ENCODE data around the gene ELL. TPM values are rescaled to one million over a fixed set of nuclear protein-coding genes. Genes with fewer than 3 reads are reported as not detected.

The ELL gene
- total RNA-seq, 1 experiment from 2014 or later, result 17.0 TPM

DNA sequence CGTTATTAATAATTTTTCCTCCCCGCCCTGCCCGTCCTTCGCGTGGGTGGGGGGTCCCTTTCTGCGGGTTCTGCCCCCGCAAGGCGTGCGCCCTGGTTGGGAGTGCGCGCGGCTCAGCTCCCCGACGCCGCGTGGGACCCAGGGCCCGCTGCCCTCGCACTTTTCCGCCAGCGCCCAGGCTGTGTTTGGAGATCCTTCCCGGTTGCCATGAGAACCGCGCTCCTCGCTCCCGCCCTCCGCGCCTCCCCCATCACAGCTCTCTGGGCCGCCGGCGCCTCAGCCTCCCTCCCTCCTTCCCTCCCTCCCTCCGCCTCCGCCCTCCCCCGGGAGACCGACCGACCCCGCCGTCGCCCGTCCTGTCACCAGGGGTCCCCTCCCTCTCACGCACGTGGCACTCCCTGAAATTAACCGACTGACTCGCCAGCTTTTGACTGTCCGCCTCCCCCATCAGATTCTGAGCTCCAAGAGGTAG is 105.1 kb downstream of the ELL start:
- Histone ChIP-seq H3K18ac (ENCODE audit: insufficient read length, low read depth, low read length) (peak overlapping the region; percentile 94), H3K23me2 (ENCODE audit: insufficient read length, low read depth, low read length, poor library complexity, severe bottlenecking) (peaks cover 14% of the 10 kb centered on the region), H3K14ac (ENCODE audit: insufficient read depth, low read length) (peak overlapping the region; percentile 93; the same call in 1 of the 2 replicates), H4K8ac (replicated peaks; ENCODE audit: insufficient read length, low read depth, low read length) (no peak overlapping the region), H2BK12ac (ENCODE audit: insufficient read length, low read depth, low read length) (no peak overlapping the region), H3K23ac (ENCODE audit: insufficient read length, low read depth, low read length) (no peak overlapping the region), H2BK120ac (ENCODE audit: low read depth, low read length, poor library complexity, severe bottlenecking) (peak overlapping the region; percentile 94), H4K20me1 (ENCODE audit: control insufficient read depth, insufficient read depth, insufficient read length) (no peaks in the 10 kb centered on the region), H3K56ac (ENCODE audit: insufficient read length, low read depth, low read length) (no peak overlapping the region), H3K79me1 (ENCODE audit: insufficient read depth, low read depth, low read length, poor library complexity, severe bottlenecking) (no peaks in the 10 kb centered on the region), H4K91ac (ENCODE audit: insufficient read length, low read depth, low read length) (no peak overlapping the region), H3K79me2 (ENCODE audit: insufficient read depth, low read length) (no peaks in the 10 kb centered on the region), H4K5ac (ENCODE audit: insufficient read length, low read depth, low read length) (no peak overlapping the region), H3T11ph (ENCODE audit: low read length) (no peak overlapping the region), H3K9me3 (ENCODE audit: control insufficient read depth, low read depth, low read length) (no peaks in the 10 kb centered on the region), H3K4me1 (ENCODE audit: insufficient read depth, low read length) (peaks cover 4% of the 10 kb centered on the region; the same call in 1 of the 2 replicates), H2BK20ac (ENCODE audit: low read depth, low read length, poor library complexity, severe bottlenecking) (no peak overlapping the region), H3K27me3 (ENCODE audit: insufficient read depth, low read length) (no peaks in the 10 kb centered on the region; the same call in 1 of the 2 replicates), H2BK5ac (ENCODE audit: insufficient read length, low read length) (no peak overlapping the region), H2AK5ac (ENCODE audit: insufficient read length, low read length) (no peak overlapping the region), H2BK15ac (ENCODE audit: low read depth, low read length) (no peak overlapping the region), H3K4me2 (ENCODE audit: insufficient read depth, insufficient read length, low read length) (peak overlapping the region; percentile 35), H3K4ac (ENCODE audit: low read depth, low read length) (peak overlapping the region; percentile 28; the same call in 1 of the 2 replicates), H3K27ac (ENCODE audit: insufficient read length, low read depth, low read length) (no peak overlapping the region), H3K9ac (ENCODE audit: extremely low read depth, insufficient read length, low read length) (no peak overlapping the region), H2AFZ (ENCODE audit: low read length) (no peak overlapping the region)
- TF ChIP-seq, protein P1, sequence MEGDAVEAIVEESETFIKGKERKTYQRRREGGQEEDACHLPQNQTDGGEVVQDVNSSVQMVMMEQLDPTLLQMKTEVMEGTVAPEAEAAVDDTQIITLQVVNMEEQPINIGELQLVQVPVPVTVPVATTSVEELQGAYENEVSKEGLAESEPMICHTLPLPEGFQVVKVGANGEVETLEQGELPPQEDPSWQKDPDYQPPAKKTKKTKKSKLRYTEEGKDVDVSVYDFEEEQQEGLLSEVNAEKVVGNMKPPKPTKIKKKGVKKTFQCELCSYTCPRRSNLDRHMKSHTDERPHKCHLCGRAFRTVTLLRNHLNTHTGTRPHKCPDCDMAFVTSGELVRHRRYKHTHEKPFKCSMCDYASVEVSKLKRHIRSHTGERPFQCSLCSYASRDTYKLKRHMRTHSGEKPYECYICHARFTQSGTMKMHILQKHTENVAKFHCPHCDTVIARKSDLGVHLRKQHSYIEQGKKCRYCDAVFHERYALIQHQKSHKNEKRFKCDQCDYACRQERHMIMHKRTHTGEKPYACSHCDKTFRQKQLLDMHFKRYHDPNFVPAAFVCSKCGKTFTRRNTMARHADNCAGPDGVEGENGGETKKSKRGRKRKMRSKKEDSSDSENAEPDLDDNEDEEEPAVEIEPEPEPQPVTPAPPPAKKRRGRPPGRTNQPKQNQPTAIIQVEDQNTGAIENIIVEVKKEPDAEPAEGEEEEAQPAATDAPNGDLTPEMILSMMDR (conservative IDR thresholded peaks at IDR 0.05), result no peak
- no peaks in the 10 kb centered on the region; a peak in 1 of 7 replicates for H3K36me3 Mint-ChIP-seq (ENCODE audit: insufficient read depth in 1 of 3, low read depth in 3 of 3)
- peak overlapping the region in 2 of 3 experiments; percentile 95 to 99; a peak in 6 of 7 replicates for H3K27ac Mint-ChIP-seq
- no CpG with 5 or more reads among the region's 44 CpGs for WGBS (ENCODE audit: extremely low coverage, insufficient read length, low lambda C conversion rate)
- peak overlapping the region; percentile 66 to 84 for H3K4me3 Mint-ChIP-seq
- DNase-seq, result peak; percentile 87
- H3K4me1 Mint-ChIP-seq, result peaks cover 19 to 48% of the 10 kb centered on the region in 2 experiments
- peaks cover 63% of the 10 kb centered on the region for H3K27me3 Mint-ChIP-seq (ENCODE audit: low read depth)
- no peaks in the 10 kb centered on the region; a peak in 2 of 5 replicates for H3K9me3 Mint-ChIP-seq
